Peyer's patch (tissue), 4 donors: ENCODE results near the gene ATP5PB. TPM values are rescaled to one million over a fixed set of nuclear protein-coding genes. Genes with fewer than 3 reads are reported as not detected.

ENCODE experiments used
- DNase-seq, 3 donors: peaks; one replicate each; pipeline ENCODE4 v3.0.0-alpha.2; 2017 to 2019
- H3K27ac ChIP-seq, 4 donors: fragments of 200-600 bp; sonication (generic); one replicate each; pipeline ENCODE4 v1.5.1; 2016 to 2019
- H3K27me3 ChIP-seq, 2 donors: fragments of 200-600 bp; sonication (generic); one replicate each; pipeline ENCODE4 v1.5.1; 2019
- H3K36me3 ChIP-seq, 3 donors: fragments of 200-600 bp; sonication (generic); one replicate each; pipeline ENCODE4 v1.5.1; 2016 to 2019
- H3K4me1 ChIP-seq, 4 donors: fragments of 200-600 bp; sonication (generic); one replicate each; pipeline ENCODE4 v1.5.1; 2016 to 2019
- H3K4me3 ChIP-seq, 4 donors: fragments of 200-600 bp; sonication (generic); 1 replicate in 3 of 4; 2 replicates in 1 of 4; pipeline ENCODE4 v1.5.1; 2016 to 2019; ENCODE audit warnings: mild to moderate bottlenecking in 1 of 4
- H3K9me3 ChIP-seq, 4 donors: fragments of 200-600 bp; sonication (generic); one replicate each; pipeline ENCODE4 v1.5.1; 2016 to 2019; ENCODE audit warnings: mild to moderate bottlenecking in 1 of 4
- CTCF ChIP-seq, 6 experiments: fragments of 450-650 bp in 4 of 6; fragments of 200-600 bp in 2 of 6; sonication (generic) in 1 of 6; IDR thresholded peaks; one replicate each; pipeline ENCODE4 v1.5.1; 2017 to 2019; ENCODE audit warnings: antibody characterized with exemption in 6 of 6, mild to moderate bottlenecking in 3 of 6, moderate library complexity in 1 of 6
- POLR2A ChIP-seq, 2 donors: fragments of 450-650 bp; IDR thresholded peaks; one replicate each; pipeline ENCODE4 v1.5.1; 2017; ENCODE audit warnings: antibody characterized with exemption in 2 of 2, mild to moderate bottlenecking in 2 of 2, moderate library complexity in 2 of 2
- total RNA-seq, 4 donors: library from RNA; depleted of rRNA; stranded (reverse); fragments of >200 nt; gene quantifications; one replicate each; pipeline ENCODE4 v1.1.0, GENCODE V29; 2016

ATP5PB gene
- total RNA-seq: 100 to 1,000 TPM in 3 of 4 donors, 10 to 100 TPM in 1; 86.6 to 271 (median 136) TPM

- H3K27ac ChIP-seq: peak within 1 kb of the TSS; percentile 79 to 90 (median 86)
- DNase-seq: peak; percentile 91 to 97 (median 91)
- no peaks in the 10 kb centered on the region for H3K27me3 ChIP-seq
- no peaks in the 10 kb centered on the region for H3K9me3 ChIP-seq
- H3K4me3 ChIP-seq: peak within 1 kb of the TSS; percentile 78 to 97 (median 92)
- H3K36me3 ChIP-seq: peaks cover 0 to 15% (median 0%) of the 10 kb centered on the region in 3 donors
- H3K4me1 ChIP-seq: peaks cover 0 to 64% (median 4%) of the 10 kb centered on the region in 4 donors
- TF ChIP-seq POLR2A (IDR thresholded peaks at IDR 0.05) (peak in 1 of 2 donors; percentile 35), CTCF (IDR thresholded peaks at IDR 0.05) (no peak)
Measured at GRCh38 chr1:111448918-111449702, at the start of gene ATP5PB, which contains the start of gene WDR77. Gene ATP5PB (plus strand): TSS chr1:111449464. CDS start chr1:111449542, 78 bp downstream. Gene WDR77 (minus strand): TSS chr1:111449256. CDS start chr1:111449169, 87 bp downstream.

DNA sequence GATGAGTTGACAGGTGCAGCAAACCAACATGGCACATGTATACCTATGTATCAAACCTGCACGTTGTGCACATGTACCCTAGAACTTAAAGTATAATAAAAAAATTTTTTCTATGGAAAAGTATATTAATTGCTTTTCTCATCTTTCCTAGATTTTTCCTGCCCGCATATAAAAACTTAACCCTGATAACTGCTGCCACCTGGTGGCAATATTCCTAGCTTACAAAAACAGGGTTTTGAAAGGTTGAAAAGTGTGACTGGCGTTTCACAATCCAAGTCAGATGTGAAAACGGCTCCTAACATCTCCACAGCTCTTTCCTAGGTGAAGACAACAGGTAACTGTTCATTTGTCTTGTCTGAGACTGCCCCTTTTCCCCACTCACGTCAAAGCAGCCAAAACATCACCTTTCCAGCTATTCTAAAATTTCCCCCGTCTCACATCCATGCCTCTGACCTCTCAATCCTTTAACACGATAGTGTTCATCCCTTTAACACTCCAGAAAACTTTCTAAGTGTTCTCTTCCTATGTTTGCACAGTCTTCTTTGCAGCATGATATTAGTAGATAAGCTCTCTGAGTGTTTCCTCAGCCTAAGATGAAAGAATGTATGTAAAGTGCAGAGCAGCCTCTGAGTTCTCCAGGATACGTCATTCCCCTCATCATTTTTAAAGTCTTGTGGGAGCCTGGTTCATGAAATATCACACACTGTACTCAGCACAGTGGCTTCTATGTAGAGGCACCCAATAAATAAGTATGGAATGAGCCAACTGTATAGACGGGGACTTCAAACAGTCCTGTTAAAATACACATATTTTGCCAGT, 49.3 kb upstream of the ATP5PB start:
- Histone ChIP-seq H3K36me3 (no peaks in the 10 kb centered on the region), H3K27me3 (no peaks in the 10 kb centered on the region), H3K4me3 (no peak overlapping the region), H3K27ac (no peak overlapping the region), H3K4me1 (peaks cover 0 to 3% (median 0%) of the 10 kb centered on the region in 4 donors), H3K9me3 (no peaks in the 10 kb centered on the region)
- peak in 2 of 3 donors; percentile 67 to 80 for DNase-seq
- TF ChIP-seq CTCF (IDR thresholded peaks at IDR 0.05) (peak; percentile 51 to 88 (median 74)), POLR2A (IDR thresholded peaks at IDR 0.05) (no peak)

- peaks cover 0 to 5% (median 2%) of the 10 kb centered on the region in 4 donors for H3K4me1 ChIP-seq
- no peak for TF ChIP-seq CTCF (IDR thresholded peaks at IDR 0.05)
- no peak for TF ChIP-seq POLR2A (IDR thresholded peaks at IDR 0.05)
- H3K27ac ChIP-seq: no peak overlapping the region
- no peaks in the 10 kb centered on the region for H3K27me3 ChIP-seq
- no peak for DNase-seq
- H3K4me3 ChIP-seq: no peak overlapping the region
- no peaks in the 10 kb centered on the region for H3K9me3 ChIP-seq
- H3K36me3 ChIP-seq: no peaks in the 10 kb centered on the region
Measured at GRCh38 chr1:111402083-111402482, 47.2 kb upstream of the ATP5PB start.

- DNase-seq: peak in 2 of 3 donors; percentile 52 to 57
- Histone ChIP-seq H3K36me3 (no peaks in the 10 kb centered on the region), H3K27ac (no peak overlapping the region), H3K27me3 (no peaks in the 10 kb centered on the region), H3K4me3 (no peak overlapping the region), H3K9me3 (no peaks in the 10 kb centered on the region), H3K4me1 (peaks cover 0 to 5% (median 2%) of the 10 kb centered on the region in 4 donors)
- TF ChIP-seq POLR2A (IDR thresholded peaks at IDR 0.05): no peak
- no peak for TF ChIP-seq CTCF (IDR thresholded peaks at IDR 0.05)
Measured at GRCh38 chr1:111404588-111404987, 44.7 kb upstream of the ATP5PB start.

GRCh38 chr1:111406321-111406768, 42.9 kb upstream of the ATP5PB start:
- DNase-seq: peak in 2 of 3 donors; percentile 69 to 79
- H3K4me1 ChIP-seq: peaks cover 0 to 5% (median 2%) of the 10 kb centered on the region in 4 donors

More at GRCh38 chr1:111406321-111406768, 42.9 kb upstream of the ATP5PB start:
- Histone ChIP-seq H3K9me3 (no peaks in the 10 kb centered on the region), H3K36me3 (no peaks in the 10 kb centered on the region), H3K4me3 (no peak overlapping the region), H3K27me3 (no peaks in the 10 kb centered on the region), H3K27ac (peak overlapping the region in 1 of 4 donors; percentile 62)
- no peak for TF ChIP-seq POLR2A (IDR thresholded peaks at IDR 0.05)
- no peak for TF ChIP-seq CTCF (IDR thresholded peaks at IDR 0.05)
